Subcutaneous adipose tissue (tissue), 4 donors: Measurements from ENCODE around the gene RRAD. TPM values are rescaled to one million over a fixed set of nuclear protein-coding genes. Genes with fewer than 3 reads are reported as not detected.

ENCODE experiments used
- total RNA-seq, 4 donors: library from RNA; depleted of rRNA; stranded (reverse); fragments of >200 nt; gene quantifications; one replicate each; pipeline ENCODE4 v1.1.0, GENCODE V29; 2016
- TF ChIP-seq, protein P1 (sequence below): fragments of 450-650 bp; IDR thresholded peaks from one replicate; pipeline ENCODE4 v1.5.1; 2016; ENCODE audit warnings: low read depth, mild to moderate bottlenecking, control low read depth, antibody characterized with exemption, moderate library complexity

RRAD gene
- total RNA-seq, 4 donors from 2014 or later, result 2.4 to 15.9 (median 9.8) TPM

DNA sequence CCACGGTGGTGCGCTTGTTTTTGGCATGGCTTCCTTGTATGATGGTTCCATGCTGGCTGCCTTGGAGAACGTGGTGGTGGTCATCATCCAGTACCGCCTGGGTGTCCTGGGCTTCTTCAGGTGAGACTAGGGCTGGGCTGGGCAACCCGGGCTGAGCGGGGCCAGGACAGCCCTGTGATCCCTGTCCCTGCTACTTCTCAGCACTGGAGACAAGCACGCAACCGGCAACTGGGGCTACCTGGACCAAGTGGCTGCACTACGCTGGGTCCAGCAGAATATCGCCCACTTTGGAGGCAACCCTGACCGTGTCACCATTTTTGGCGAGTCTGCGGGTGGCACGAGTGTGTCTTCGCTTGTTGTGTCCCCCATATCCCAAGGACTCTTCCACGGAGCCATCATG lies 14.9 kb upstream of the RRAD start:
- TF ChIP-seq, protein P1, sequence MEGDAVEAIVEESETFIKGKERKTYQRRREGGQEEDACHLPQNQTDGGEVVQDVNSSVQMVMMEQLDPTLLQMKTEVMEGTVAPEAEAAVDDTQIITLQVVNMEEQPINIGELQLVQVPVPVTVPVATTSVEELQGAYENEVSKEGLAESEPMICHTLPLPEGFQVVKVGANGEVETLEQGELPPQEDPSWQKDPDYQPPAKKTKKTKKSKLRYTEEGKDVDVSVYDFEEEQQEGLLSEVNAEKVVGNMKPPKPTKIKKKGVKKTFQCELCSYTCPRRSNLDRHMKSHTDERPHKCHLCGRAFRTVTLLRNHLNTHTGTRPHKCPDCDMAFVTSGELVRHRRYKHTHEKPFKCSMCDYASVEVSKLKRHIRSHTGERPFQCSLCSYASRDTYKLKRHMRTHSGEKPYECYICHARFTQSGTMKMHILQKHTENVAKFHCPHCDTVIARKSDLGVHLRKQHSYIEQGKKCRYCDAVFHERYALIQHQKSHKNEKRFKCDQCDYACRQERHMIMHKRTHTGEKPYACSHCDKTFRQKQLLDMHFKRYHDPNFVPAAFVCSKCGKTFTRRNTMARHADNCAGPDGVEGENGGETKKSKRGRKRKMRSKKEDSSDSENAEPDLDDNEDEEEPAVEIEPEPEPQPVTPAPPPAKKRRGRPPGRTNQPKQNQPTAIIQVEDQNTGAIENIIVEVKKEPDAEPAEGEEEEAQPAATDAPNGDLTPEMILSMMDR, result no peak

GRCh38 chr16:66939366-66939765 lies 14.0 kb upstream of the RRAD start:
- TF ChIP-seq, protein P1, result no peak

GRCh38 chr16:66937725-66938337 lies 12.5 kb upstream of the RRAD start:
- TF ChIP-seq, protein P1, result no peak

GRCh38 chr16:66936889-66937554 lies 11.7 kb upstream of the RRAD start:
- TF ChIP-seq, protein P1, result no peak

DNA sequence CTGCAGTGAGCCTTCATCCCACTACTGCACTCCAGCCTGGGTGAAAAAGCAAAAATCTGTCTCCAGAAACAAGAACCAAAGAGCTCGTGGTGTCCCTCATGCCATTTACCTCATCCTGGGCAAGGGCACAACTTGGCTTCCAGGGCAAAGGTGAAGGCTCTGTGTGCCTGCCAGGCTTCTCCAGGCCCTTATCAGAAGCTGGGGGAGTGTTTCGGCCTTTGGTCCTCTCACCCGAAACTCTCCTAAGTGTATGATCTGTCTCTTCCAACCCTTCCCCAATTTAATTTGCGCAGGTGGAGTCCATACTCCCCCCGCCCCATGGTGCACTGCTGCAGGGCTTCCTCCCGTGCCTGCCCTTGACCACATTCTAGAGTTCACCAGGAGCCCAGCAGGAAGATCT lies 11.1 kb upstream of the RRAD start:
- TF ChIP-seq, protein P1, result no peak

GRCh38 chr16:66935314-66936011 lies 10.1 kb upstream of the RRAD start, which contains the start of gene CES2:
Gene CES2 (plus strand): TSS chr16:66935516. CDS start chr16:66935636, 120 bp downstream.
- TF ChIP-seq, protein P1, result no peak
